ENCODE measurements around the gene CDH12. TPM values are rescaled to one million over a fixed set of nuclear protein-coding genes. Genes with fewer than 3 reads are reported as not detected.
"Not testable (repeated sequence)": the region's sequence is repeated elsewhere in the genome, so short reads cannot be mapped to it uniquely, and the experiment has no call there.

CDH12 gene
- total RNA-seq, 1 donor from 2014 or later, result not detected

DNA sequence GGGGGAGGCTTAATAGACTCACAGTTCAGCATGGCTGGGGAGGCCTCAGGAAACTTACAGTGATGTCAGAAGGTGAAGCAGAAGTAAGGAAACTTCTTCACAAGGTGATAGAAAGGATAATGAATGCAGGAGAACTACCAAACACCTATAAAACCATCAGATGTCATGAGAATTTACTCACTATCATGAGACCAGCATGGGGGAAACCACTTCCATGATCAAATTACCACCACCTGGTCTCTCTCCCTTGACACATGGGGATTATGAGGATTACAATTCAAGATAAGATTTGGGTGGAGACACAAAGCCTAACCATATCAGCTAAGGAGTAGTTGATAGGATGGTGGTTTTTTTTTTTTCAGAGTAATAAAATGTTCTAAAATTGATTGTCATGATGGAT lies 201.8 kb downstream of the CDH12 start:
- no peak for DNase-seq (ENCODE audit: low spot score)

DNA sequence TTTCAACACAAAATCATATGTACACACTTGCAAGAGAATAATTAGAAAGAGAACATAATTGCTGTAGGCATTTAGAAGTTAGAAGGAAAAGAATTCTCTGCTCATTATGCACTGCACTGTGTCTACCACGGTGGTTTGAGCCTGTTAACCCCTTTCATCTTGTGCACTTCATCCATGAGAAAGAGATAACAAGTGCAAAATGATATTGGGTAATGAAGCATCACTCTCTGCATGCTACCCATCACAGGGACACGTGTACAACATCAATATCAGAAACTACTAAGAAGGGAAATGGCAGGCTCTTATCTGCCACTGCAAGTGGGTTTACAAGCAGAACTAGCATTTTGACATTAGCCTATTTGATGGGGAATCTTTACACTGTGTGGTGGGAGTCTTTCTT lies 202.6 kb downstream of the CDH12 start:
- no peak for DNase-seq (ENCODE audit: low spot score)

DNA sequence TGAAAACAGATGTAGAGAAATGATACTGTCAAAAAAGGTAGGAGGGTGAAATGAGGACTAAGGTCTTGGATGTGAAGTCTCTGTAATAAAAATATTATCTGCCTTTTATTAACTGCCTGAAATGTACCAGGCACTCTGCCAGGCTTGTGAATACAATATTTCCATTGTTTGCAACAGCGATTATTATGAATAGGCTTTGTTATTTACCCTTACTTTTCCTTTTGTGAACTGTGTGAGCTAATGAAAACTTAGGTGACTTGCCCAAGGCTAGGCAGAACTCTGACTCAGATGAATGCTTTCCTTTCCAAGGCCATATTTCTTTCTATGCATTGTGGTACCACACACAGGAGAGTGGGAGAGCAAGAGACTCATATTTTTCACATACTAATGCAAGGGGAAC lies 204.1 kb downstream of the CDH12 start:
- no peak for DNase-seq (ENCODE audit: low spot score)

DNA sequence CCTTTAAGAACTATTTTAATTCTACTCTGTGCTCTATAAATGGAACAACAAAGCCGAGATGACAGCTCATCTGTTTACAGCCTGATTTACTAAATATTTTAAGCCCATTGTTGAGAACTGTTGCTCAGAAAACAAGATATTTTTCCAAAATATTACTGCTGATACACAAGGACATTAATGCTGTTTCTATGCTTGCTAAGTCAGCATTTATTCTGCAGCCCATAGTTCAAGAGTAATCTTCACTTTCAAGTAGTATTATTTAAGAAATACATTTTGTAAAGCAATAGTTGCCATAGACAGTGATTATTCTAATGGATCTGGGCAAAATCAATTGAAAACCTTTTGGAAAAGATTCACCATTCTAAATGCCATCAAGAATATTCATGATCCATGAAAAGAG lies 208.3 kb downstream of the CDH12 start:
- DNase-seq (ENCODE audit: low spot score), result no peak

DNA sequence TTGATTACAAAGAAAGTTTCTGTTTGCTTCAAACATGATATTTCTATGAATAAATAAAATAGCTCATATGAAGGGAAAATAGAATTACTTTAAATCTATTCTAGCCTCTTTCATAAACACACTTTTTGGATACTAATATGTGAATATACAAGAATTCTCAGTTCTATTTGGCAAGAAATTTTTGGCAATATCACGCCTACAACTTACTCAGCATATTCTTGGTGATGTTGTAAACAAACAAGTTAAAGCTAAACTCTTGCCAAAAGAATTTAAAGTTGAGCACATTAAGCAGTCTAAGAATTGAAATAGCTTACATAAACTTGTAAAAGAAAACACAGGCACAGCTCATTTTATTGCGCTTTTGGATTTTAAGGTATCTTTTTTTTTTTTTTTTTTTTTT lies 209.8 kb downstream of the CDH12 start:
- DNase-seq (ENCODE audit: low spot score), result no peak

DNA sequence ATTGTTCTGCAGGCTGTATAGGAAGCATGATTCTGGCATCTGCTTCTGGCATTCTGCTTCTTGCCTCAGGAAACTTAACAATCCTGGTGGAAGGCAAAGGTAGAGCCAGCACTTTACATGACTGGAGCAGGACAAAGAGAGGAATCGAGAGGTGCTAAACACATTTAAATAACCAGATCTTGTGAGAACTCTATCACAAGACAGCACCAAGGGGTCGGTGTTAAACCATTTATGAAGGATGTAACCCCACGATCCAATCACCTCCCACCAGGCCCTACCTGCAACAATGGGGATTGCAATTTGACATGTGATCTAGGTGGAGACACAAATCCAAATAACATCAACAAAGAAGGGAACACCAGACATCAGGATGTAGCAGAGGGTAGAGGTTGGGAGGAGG lies 221.5 kb downstream of the CDH12 start:
- no peak for DNase-seq (ENCODE audit: low spot score)

DNA sequence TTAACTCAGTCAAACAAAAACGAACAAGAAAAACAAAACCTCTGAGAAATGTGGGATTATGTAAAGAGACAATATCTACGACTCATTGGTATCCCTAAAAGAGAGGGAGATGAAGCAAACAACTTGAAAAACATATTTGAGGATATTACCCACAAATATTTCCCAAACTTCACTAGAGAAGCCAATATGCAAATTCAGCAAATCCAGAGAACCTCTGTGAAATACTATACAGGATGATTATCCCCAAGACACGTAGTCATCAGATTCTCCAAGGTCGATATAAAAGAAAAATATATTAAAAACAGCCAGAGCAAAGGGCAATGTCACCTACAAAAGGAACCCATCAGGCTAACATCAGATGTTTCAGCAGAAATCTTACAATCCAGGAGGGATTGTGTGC lies 226.1 kb downstream of the CDH12 start:
- DNase-seq (ENCODE audit: low spot score), result no peak

DNA sequence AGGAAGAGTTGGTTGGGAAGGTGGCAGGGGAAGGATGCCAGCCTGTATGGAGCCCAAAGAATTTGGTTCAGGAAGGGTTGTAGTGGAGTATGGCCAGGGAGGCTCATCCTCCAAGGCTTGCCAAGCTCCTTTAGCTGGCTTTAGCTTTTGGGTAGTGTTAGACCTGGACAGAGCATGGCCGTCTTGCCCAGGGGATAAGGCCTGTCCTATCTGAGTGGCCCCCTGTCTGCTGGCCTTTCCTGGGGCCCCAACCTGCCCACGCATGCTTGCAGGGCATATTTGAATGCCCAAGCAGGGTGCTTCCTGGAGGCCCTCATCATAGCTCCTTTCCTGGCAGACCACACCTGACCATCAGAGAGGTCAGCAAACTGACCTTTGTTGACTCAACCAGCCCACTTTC lies 227.7 kb downstream of the CDH12 start:
- DNase-seq (ENCODE audit: low spot score), result peak; percentile 76

DNA sequence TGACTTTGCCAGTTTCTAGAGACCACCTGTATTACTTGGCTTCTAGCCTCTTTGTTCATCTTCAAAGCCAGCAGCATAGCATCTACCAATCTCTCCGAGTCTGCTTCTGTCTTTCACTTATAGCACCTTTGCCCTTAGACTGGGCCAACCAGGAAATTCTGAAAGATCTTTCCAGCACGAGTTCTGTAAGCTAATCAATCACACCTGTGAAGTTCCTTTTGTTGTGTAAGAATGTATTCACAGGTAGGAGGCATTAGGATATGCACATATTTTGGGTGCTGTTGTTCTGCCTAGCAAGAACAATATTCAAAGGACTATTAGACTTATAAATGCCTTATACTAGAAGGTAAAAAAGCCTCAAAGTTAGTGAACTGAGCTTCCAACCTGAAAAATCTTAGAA lies 232.1 kb downstream of the CDH12 start:
- no peak for DNase-seq (ENCODE audit: low spot score)

DNA sequence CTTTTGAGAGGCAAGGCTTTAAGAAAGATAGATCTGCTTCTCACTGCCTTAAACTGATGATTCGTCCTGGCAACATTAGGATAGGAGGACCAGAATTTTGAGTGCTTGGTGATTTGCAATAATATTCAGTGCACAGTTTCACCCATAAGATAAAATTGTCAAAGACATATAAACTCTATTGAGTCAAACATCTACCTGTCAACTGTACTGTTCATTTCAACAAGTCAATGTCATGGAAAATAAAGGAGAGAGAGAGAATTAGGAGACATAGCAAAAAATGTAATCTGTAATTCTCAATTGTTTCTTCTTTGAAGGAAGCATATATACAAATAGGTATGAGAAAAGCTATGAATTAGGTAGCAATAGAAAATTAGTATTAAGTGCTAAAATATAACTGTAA lies 237.2 kb downstream of the CDH12 start:
- DNase-seq (ENCODE audit: low spot score), result no peak

DNA sequence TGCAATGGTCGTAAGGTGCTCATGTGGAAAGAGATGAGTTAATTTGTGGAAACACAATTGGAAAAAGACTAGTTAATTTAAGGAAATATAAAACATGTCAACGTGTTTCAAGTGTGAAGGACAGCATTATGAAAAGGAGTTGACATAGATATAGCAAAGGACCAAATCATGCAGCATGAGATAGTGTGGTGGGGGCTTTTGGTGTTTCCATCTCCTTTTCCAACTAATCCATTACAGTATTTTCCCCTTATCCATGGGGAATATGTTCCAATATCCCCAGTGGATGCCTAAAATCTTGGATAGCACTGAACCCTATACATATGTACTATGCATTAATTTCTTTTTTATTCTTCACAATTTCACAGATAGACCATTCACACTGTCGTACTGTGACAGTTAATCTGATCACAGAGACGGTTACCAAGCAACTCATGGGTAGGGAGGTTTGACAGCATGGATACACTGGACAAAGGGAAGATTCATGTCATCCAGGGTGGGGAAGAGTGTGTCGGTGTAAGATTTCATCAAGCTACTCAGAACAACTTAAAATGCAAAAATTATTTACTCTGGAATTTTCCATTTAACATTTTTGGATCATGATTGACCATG lies 238.6 kb downstream of the CDH12 start:
- no peak for DNase-seq (ENCODE audit: low spot score)

DNA sequence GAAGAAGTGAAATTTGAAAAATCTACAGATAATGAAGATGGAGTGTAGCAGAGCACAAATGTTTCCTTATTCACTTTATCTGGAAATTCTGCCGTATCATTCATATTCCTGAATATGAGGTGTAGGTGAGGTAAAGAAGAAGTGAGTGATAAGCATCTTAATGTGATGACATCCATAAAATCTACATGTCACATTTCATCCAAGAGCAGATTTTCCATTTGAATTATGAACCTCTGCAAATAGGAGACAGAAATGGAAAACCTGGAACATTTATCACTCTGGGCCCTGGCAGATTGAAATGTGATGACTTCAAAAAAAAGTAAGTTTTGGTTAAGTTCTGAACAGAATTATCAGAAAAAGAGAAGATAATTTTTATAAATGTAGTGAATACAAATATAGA lies 240.2 kb downstream of the CDH12 start:
- DNase-seq (ENCODE audit: low spot score), result no peak

DNA sequence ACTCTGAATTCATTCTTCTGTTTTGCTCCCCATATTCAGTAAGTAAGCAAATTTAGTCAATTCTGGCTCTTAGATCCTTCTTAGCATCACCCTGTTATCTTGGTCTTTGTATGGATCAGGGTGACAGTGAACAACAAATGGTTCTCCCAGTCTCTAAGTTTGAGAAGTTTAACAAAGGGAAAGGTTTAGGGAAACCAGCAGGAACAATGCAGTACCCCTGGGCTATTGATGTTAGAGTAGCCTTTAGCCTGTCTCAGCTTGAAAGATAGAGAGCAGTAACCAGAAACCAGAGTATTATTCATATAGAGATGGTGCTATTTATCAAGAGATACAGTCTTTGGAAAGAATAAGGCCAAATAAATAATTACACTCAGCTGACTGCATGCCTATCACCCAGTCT lies 241.8 kb downstream of the CDH12 start:
- DNase-seq (ENCODE audit: low spot score), result no peak

DNA sequence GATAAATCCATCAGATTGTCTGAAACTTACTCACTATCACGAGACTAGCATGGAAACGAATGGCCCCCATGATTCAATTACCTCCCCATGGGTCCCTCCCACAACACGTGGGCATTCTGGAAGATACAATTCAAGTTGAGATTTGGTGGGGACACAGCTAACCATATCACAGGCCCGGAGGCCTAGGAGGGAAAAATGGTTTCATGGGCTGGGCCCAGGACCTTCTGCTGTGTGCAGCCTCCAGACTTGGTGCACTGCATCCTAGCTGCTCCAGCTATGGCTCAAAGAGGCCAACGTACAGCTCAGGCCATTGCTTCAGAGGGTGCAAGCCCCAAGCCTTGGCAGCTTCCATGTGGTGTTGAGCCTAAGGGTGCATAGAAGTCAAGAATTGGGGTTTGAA lies 245.6 kb downstream of the CDH12 start:
- not testable (repeated sequence) for DNase-seq (ENCODE audit: low spot score)

DNA sequence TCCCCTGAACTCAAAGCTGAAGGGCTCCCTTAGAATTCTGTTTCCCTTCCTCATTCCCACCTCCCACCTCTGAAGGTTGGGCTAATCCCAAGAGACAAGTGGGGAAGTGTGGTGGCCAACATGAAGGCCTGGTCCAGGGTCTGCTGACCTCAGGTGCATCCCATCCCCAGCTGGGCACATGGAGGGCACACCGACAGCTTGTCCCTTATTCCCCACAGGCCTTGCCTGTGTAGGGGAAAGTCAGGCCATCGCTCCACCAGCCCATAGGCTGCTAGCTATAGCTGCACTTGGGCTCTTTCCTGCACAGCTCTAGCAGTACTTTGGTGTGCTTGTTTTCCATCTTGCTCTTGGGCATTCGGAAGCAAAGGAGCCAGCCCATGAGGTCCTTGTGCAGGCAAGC lies 247.7 kb downstream of the CDH12 start:
- DNase-seq (ENCODE audit: low spot score), result no peak

DNA sequence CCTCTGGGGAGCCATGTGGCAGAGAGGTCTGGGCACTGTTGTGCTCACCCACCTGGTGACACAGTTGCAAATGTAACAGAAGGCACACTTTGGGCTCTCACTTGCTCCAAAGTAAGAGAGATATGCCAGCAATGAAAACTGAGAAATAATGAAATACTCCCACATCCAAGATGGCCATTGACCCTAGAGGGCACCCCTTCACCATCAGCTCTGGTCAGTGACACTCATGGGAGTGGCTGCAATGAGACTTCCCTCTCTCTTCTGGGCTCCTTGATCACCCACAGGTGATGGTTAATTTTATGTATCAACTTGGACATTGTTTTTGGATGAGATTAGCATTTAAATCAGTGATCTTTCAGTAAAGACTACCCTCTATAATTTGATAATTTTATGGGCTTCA lies 248.4 kb downstream of the CDH12 start:
- no peak for DNase-seq (ENCODE audit: low spot score)

DNA sequence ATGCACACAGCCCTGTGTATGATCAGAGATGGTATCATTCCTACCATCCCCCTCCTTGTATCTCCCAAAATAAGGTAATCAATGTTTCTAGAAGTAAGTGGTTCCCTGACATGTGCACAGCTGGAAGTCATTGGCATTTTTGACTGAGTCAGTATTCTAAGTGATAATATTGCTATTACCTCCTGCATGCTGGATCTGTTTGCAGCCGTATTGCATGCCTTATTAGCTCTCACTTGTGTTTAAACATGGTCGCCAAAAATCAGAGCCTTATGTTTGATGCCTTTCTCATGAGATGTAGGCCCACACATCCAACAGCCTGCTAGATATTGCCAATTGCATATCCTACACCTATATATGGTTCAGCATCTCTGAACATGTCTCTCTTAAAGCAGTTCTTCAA lies 254.3 kb downstream of the CDH12 start:
- no peak for DNase-seq (ENCODE audit: low spot score)

DNA sequence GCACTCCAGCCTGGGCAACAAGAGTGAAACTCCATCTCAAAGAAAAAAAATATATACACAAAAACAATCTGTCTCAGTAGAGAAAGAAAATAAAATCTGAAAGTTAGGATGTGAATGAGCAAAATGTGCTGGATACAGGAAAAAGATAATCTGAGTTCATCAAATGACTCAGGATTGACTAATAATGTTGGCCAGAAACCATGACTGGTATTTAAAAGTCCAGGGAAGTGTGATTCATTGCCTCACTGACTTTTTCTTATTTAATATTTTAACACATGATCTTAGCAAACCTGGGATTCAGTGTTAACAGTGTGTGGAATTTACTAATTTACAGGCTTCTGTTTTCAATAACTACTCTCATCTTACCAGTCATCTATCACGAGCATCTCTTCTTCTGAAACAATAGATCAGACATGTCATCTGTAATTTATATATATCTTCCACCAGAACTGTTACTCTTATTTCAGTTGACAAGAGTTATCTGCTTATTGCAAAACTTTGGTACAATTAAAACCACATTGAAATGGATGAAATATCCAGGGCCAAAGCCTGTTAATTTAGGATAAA lies 256.7 kb downstream of the CDH12 start:
- no peak for DNase-seq (ENCODE audit: low spot score)

DNA sequence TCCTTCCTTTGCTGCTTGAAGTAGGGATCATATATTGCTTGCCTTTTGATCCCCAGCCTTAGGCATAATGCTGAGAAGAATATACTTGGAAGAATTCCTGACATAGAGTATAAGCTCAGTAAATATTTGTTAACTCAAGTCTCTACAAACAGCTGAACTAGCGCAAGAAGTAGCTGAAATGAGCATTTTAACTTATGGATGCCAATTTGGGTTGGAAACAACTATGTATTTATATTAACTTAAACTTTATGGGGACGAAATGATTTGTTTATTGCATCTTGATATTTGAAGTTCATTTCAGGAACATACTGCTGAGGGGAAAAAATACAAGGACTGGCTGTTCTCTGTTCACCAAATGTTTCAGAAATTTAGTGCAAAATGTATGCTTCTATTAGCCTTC lies 258.7 kb downstream of the CDH12 start:
- no peak for DNase-seq (ENCODE audit: low spot score)

DNA sequence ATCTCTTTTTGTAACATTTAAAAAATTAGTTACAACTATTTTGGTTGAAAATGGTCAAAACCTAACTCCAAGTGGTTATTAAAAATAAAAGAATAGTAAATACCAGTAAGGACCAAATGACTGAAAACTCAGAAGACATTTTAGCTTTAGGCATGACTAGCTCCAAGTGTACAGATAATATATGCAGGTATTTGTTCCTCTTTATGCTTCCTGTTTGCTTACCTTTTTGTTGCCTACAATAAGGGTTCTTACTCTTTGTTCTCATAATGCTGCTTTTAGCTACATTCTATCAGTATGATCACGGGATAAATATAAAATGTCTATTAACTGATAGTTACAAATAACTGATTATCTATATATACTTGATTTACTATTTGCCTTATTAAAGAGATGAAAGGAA lies 259.6 kb downstream of the CDH12 start:
- DNase-seq (ENCODE audit: low spot score), result no peak

DNA sequence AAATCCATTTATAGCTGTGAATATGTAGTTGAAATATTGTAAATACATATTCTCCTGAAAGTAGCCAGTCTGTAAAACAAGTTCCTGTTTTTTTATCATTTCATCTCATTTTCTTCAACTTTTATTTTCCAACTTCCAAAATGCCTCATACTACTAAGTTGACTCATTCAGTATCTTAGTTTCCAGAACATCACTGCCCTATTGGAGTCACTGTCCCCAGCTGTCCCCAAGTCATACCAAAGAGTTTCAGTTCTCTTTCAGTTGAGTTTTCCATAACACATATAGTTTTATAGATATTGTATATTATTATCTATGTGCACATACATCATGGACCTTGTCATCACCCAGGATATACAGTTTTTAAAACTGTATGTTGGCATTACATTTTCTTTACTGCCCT lies 261.7 kb downstream of the CDH12 start:
- no peak for DNase-seq (ENCODE audit: low spot score)

DNA sequence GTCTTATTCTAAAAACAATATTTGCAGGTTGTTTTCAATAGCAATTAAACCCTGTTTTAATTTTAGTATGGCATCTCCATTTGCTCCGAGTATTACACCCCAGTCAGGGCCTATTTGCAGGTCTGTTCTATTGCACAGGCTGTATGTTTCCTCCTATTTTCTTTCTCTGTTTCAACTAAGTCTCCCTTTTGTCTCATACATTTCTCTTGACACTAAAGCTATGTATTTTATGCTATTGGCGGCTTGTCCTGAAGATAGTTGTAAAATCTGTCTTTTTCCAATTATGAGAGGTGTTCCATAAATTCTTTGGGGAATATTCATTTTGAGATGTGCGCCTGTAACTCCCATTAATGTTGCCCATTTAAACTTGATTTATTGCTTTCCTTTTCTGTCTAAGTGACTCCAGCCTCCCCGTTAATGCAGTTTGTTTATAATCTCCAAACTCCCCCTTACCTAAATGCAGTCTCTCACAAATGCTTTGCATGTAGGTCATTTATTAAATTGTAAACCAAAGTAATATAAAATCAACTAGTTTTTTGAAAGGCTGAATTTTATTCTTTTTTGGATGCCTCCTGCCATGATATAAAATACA lies 262.4 kb downstream of the CDH12 start:
- DNase-seq (ENCODE audit: low spot score), result no peak

DNA sequence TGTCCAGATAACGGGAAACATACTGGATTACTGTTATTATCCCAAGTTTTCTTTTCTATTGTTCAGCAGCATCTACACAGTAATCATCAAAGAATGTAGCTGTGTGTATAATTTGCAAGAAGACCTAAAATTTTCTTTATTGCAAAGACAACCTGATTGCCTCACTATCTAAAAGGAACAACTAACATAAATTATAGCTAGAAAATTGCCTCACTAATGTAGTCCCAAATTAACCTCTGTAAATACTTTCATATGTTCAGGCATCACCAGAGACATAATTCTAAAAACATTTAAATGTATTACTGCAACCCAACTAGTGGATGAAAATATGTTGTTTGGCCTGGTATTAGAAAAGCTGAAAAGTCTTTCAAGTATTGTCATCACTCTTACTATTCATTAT lies 275.4 kb downstream of the CDH12 start:
- no peak for DNase-seq (ENCODE audit: low spot score)
